GM18520 (cell line): ENCODE measurements around the gene ABCG5.

ENCODE experiments used
- ATAC-seq: cut with Tn5 transposase; IDR thresholded peaks from one replicate; pipeline ENCODE4 v1.9.1; 2021; ENCODE audit not compliant: unreplicated experiment

ABCG5 gene

GRCh38 chr2:43838560-43839267, at the start of gene ABCG5, which contains the start of gene ABCG8:
Gene ABCG5 (minus strand): TSS chr2:43838839. CDS start chr2:43838679, 160 bp downstream.
Gene ABCG8 (plus strand): TSS chr2:43838971. CDS start chr2:43839054, 83 bp downstream.
- ATAC-seq = no peak

- no peak for ATAC-seq
Observed at GRCh38 chr2:43887176-43887575, 48.5 kb upstream of the ABCG5 start.

- no peak for ATAC-seq
Observed at GRCh38 chr2:43885132-43885632, 46.5 kb upstream of the ABCG5 start.

- ATAC-seq = no peak
Observed at GRCh38 chr2:43884689-43885088, 46.0 kb upstream of the ABCG5 start.

- ATAC-seq = no peak
Observed at GRCh38 chr2:43882312-43882711, 43.7 kb upstream of the ABCG5 start.

- ATAC-seq = no peak
Observed at GRCh38 chr2:43880952-43881351, 42.3 kb upstream of the ABCG5 start.

GRCh38 chr2:43880471-43880870, 41.8 kb upstream of the ABCG5 start:
- ATAC-seq = no peak

GRCh38 chr2:43879261-43879660, 40.6 kb upstream of the ABCG5 start:
- no peak for ATAC-seq

GRCh38 chr2:43877782-43878464, 39.3 kb upstream of the ABCG5 start:
- no peak for ATAC-seq

- ATAC-seq = no peak
Observed at GRCh38 chr2:43874776-43875451, 36.3 kb upstream of the ABCG5 start.

- ATAC-seq = no peak
Observed at GRCh38 chr2:43872151-43872550, 33.5 kb upstream of the ABCG5 start.

- ATAC-seq = no peak
Observed at GRCh38 chr2:43855292-43855691, 16.7 kb upstream of the ABCG5 start.

- no peak for ATAC-seq
Observed at GRCh38 chr2:43854671-43855070, 16.0 kb upstream of the ABCG5 start.

- ATAC-seq = no peak
Observed at GRCh38 chr2:43853141-43854081, 14.8 kb upstream of the ABCG5 start.

- no peak for ATAC-seq
Observed at GRCh38 chr2:43852196-43852730, 13.6 kb upstream of the ABCG5 start.

GRCh38 chr2:43851011-43851980, 12.7 kb upstream of the ABCG5 start:
- no peak for ATAC-seq

GRCh38 chr2:43848214-43848613, 9.6 kb upstream of the ABCG5 start:
- ATAC-seq = no peak

- no peak for ATAC-seq
Observed at GRCh38 chr2:43846140-43846793, 7.6 kb upstream of the ABCG5 start.

- no peak for ATAC-seq
Observed at GRCh38 chr2:43845181-43845580, 6.5 kb upstream of the ABCG5 start.
